Vagina (tissue), 2 donors: ENCODE data around the gene KBTBD2.

Source experiments
- POLR2A ChIP-seq, 2 donors: fragments of 450-650 bp; IDR thresholded peaks; one replicate each; pipeline ENCODE4 v1.6.1; 2017; ENCODE audit warnings: antibody characterized with exemption in 2 of 2, mild to moderate bottlenecking in 2 of 2, moderate library complexity in 2 of 2
- TF ChIP-seq, protein P1 (sequence below), 3 experiments: fragments of 450-650 bp in 2 of 3; fragments of 200-600 bp in 1 of 3; sonication (generic) in 1 of 3; IDR thresholded peaks; one replicate each; pipeline ENCODE4 v1.5.1; 2017 to 2019; ENCODE audit warnings: antibody characterized with exemption in 3 of 3, mild to moderate bottlenecking in 2 of 3, moderate library complexity in 2 of 3

- TF ChIP-seq, protein P1, sequence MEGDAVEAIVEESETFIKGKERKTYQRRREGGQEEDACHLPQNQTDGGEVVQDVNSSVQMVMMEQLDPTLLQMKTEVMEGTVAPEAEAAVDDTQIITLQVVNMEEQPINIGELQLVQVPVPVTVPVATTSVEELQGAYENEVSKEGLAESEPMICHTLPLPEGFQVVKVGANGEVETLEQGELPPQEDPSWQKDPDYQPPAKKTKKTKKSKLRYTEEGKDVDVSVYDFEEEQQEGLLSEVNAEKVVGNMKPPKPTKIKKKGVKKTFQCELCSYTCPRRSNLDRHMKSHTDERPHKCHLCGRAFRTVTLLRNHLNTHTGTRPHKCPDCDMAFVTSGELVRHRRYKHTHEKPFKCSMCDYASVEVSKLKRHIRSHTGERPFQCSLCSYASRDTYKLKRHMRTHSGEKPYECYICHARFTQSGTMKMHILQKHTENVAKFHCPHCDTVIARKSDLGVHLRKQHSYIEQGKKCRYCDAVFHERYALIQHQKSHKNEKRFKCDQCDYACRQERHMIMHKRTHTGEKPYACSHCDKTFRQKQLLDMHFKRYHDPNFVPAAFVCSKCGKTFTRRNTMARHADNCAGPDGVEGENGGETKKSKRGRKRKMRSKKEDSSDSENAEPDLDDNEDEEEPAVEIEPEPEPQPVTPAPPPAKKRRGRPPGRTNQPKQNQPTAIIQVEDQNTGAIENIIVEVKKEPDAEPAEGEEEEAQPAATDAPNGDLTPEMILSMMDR (IDR thresholded peaks at IDR 0.05), result no peak
- no peak for TF ChIP-seq POLR2A (IDR thresholded peaks at IDR 0.05)
Measured at GRCh38 chr7:32870298-32870697, 21.3 kb downstream of the KBTBD2 start.
